ENCODE results near the gene MICB.

The MICB gene

GRCh38 chr6:31510007-31510406 is 12.1 kb downstream of the MICB start:
- no peak for DNase-seq (ENCODE audit: low read depth)

- DNase-seq (ENCODE audit: low read depth), result no peak
These were observed 15.7 kb downstream of the MICB start for GRCh38 chr6:31513456-31514165.

GRCh38 chr6:31521835-31522234 is 23.9 kb downstream of the MICB start:
- DNase-seq (ENCODE audit: low read depth), result no peak

GRCh38 chr6:31525553-31525931 is 27.6 kb downstream of the MICB start:
- no peak for DNase-seq (ENCODE audit: low read depth)

- DNase-seq (ENCODE audit: low read depth), result no peak
These were observed 28.1 kb downstream of the MICB start for GRCh38 chr6:31525932-31526591.

- no peak for DNase-seq (ENCODE audit: low read depth)
These were observed 30.4 kb downstream of the MICB start for GRCh38 chr6:31528307-31528777.

GRCh38 chr6:31528821-31529328 is 30.9 kb downstream of the MICB start, which contains the start of gene MCCD1:
TSS of gene MCCD1 (plus strand) at chr6:31528962. CDS start at chr6:31529015, 53 bp downstream.
- no peak for DNase-seq (ENCODE audit: low read depth)

- DNase-seq (ENCODE audit: low read depth), result no peak
These were observed 31.6 kb downstream of the MICB start for GRCh38 chr6:31529329-31530150.

- no peak for DNase-seq (ENCODE audit: low read depth)
These were observed 32.7 kb downstream of the MICB start for GRCh38 chr6:31530659-31531058.

- no peak for DNase-seq (ENCODE audit: low read depth)
These were observed 33.2 kb downstream of the MICB start for GRCh38 chr6:31531162-31531561.

- DNase-seq (ENCODE audit: low read depth), result no peak
These were observed 34.1 kb downstream of the MICB start for GRCh38 chr6:31531771-31532643.

- no peak for DNase-seq (ENCODE audit: low read depth)
These were observed 34.9 kb downstream of the MICB start for GRCh38 chr6:31532644-31533454.

GRCh38 chr6:31533455-31533841 is 35.5 kb downstream of the MICB start:
- no peak for DNase-seq (ENCODE audit: low read depth)

- no peak for DNase-seq (ENCODE audit: low read depth)
These were observed 36.1 kb downstream of the MICB start for GRCh38 chr6:31534011-31534410.

GRCh38 chr6:31534521-31535040 is 36.6 kb downstream of the MICB start:
- DNase-seq (ENCODE audit: low read depth), result no peak

GRCh38 chr6:31535538-31536324 is 37.8 kb downstream of the MICB start:
- no peak for DNase-seq (ENCODE audit: low read depth)

- no peak for DNase-seq (ENCODE audit: low read depth)
These were observed 41.0 kb downstream of the MICB start for GRCh38 chr6:31538805-31539400.

GRCh38 chr6:31540640-31541039 is 42.7 kb downstream of the MICB start:
- no peak for DNase-seq (ENCODE audit: low read depth)

- no peak for DNase-seq (ENCODE audit: low read depth)
These were observed 43.2 kb downstream of the MICB start for GRCh38 chr6:31541059-31541657.

Measured in stimulated activated CD8-positive, alpha-beta memory T cell treated with anti-CD3 and anti-CD28 coated beads, Interleukin-12 subunit alpha, Interleukin-12 subunit beta, amount 100 ng/mL, for 4 hours (primary cell).